Activated naive CD4-positive, alpha-beta T cell treated with anti-CD3 and anti-CD28 coated beads for 36 hours (primary cell): ENCODE measurements around the gene MCAT. TPM values are rescaled to one million over a fixed set of nuclear protein-coding genes. Genes with fewer than 3 reads are reported as not detected.

ENCODE experiments used
- CTCF ChIA-PET: fragments of 350-600 bp; sonication (Branson Sonifier 250); formaldehyde crosslinking; loops from one replicate; lab custom pipeline; 2021; ENCODE audit warnings: antibody characterized with exemption; lab: Charles Lee
- DNase-seq: peaks from one replicate; pipeline ENCODE4 v3.0.0-alpha.2; 2020
- H3K27ac Mint-ChIP-seq: one replicate; pipeline ENCODE4 v1.8.0; 2021; ENCODE audit warnings: mild to moderate bottlenecking, mixed read lengths
- H3K27me3 Mint-ChIP-seq: one replicate; pipeline ENCODE4 v1.8.0; 2021; ENCODE audit warnings: low read depth, mixed read lengths
- H3K36me3 Mint-ChIP-seq: one replicate; pipeline ENCODE4 v1.8.0; 2021; ENCODE audit warnings: low read depth, mixed read lengths
- H3K4me1 Mint-ChIP-seq: one replicate; pipeline ENCODE4 v1.8.0; 2021; ENCODE audit warnings: low read depth, mixed read lengths
- H3K4me3 Mint-ChIP-seq: one replicate; pipeline ENCODE4 v1.8.0; 2021; ENCODE audit warnings: mild to moderate bottlenecking, moderate library complexity, mixed read lengths
- H3K9me3 Mint-ChIP-seq: one replicate; pipeline ENCODE4 v1.8.0; 2021; ENCODE audit warnings: mixed read lengths
- intact Hi-C: fragments of 100-400 bp; cut with micrococcal nuclease; formaldehyde crosslinking; loops from one replicate; pipeline ENCODE4 v1.15.1; 2023
- total RNA-seq, 2 experiments: library from RNA; stranded (reverse); gene quantifications; one replicate each; pipeline ENCODE4 v1.2.3, GENCODE V29; 2021

MCAT gene
- total RNA-seq, 2 experiments from 2014 or later: 10.0 to 10.5 TPM

GRCh38 chr22:43170131-43170480 is 26.9 kb upstream of the MCAT start:
- Mint-ChIP-seq H3K4me1 (no peaks in the 10 kb centered on the region), H3K27ac (no peak overlapping the region), H3K4me3 (no peak overlapping the region), H3K9me3 (no peaks in the 10 kb centered on the region), H3K27me3 (no peaks in the 10 kb centered on the region), H3K36me3 (peaks cover 20% of the 10 kb centered on the region)
- intact Hi-C loops: no loop called here
- DNase-seq: no peak
- CTCF ChIA-PET: no interaction called here

DNA sequence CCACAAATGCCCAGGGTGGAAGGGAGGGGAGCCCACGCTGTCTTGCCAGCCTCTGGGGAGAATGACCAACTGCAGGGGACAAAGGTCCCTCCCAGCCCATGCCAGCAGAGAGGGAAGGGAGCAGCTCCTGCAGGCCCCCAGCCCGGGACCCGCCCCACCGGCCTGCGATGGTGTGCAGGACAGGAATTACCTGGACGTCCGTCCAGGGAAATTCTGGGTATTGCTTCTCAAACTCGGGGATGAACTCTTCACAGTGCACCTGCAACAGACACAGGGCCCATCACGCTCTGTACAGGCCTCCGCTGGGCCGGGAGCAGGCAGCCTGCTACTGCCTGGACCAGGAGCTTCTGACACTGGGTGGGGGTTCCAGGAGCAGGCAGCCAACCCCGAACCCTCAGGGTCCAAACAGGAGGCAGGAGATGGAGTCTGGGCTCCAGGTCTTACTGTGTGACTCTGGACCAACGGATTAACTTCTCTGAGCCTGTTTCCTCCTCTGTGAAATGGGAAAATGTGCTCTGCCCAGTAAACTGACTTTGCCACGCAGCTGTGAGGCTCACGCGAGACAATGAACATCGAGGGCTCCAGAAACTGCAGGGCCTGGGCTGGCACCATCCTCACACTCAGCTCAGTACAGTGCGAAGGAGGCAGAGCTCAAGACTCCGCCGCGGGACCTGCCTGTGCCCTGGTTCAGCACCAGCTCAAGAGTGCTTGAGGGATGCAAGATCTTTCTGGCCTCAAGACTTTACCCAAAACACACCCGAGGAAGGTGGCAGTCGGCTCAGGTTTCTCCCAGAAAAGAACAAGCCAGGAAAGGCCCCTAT is 26.3 kb upstream of the MCAT start:
- no peak for DNase-seq
- Mint-ChIP-seq H3K27ac (no peak overlapping the region), H3K27me3 (no peaks in the 10 kb centered on the region), H3K4me3 (no peak overlapping the region), H3K4me1 (no peaks in the 10 kb centered on the region), H3K36me3 (peaks cover 20% of the 10 kb centered on the region), H3K9me3 (no peaks in the 10 kb centered on the region)
- CTCF ChIA-PET: no interaction called here
- intact Hi-C loops: no loop called here

GRCh38 chr22:43168471-43169309 is 25.5 kb upstream of the MCAT start:
- intact Hi-C loops: no loop called here
- Mint-ChIP-seq H3K9me3 (no peaks in the 10 kb centered on the region), H3K4me3 (no peak overlapping the region), H3K27ac (no peak overlapping the region), H3K36me3 (peaks cover 20% of the 10 kb centered on the region), H3K27me3 (no peaks in the 10 kb centered on the region), H3K4me1 (no peaks in the 10 kb centered on the region)
- CTCF ChIA-PET: no interaction called here
- no peak for DNase-seq

GRCh38 chr22:43167001-43167589 is 23.9 kb upstream of the MCAT start:
- no peaks in the 10 kb centered on the region for H3K27me3 Mint-ChIP-seq
- H3K4me3 Mint-ChIP-seq: no peak overlapping the region
- no peaks in the 10 kb centered on the region for H3K4me1 Mint-ChIP-seq
- peaks cover 13% of the 10 kb centered on the region for H3K36me3 Mint-ChIP-seq
- DNase-seq: no peak
- H3K27ac Mint-ChIP-seq: no peak overlapping the region
- CTCF ChIA-PET: no interaction called here
- intact Hi-C loops: no loop called here
- H3K9me3 Mint-ChIP-seq: no peaks in the 10 kb centered on the region

- intact Hi-C loops: no loop called here
- Mint-ChIP-seq H3K9me3 (no peaks in the 10 kb centered on the region), H3K4me1 (no peaks in the 10 kb centered on the region), H3K27ac (no peak overlapping the region), H3K27me3 (no peaks in the 10 kb centered on the region), H3K4me3 (no peak overlapping the region), H3K36me3 (peaks cover 15% of the 10 kb centered on the region)
- CTCF ChIA-PET: no interaction called here
- no peak for DNase-seq
Observed at GRCh38 chr22:43166132-43166930, 23.1 kb upstream of the MCAT start.

DNA sequence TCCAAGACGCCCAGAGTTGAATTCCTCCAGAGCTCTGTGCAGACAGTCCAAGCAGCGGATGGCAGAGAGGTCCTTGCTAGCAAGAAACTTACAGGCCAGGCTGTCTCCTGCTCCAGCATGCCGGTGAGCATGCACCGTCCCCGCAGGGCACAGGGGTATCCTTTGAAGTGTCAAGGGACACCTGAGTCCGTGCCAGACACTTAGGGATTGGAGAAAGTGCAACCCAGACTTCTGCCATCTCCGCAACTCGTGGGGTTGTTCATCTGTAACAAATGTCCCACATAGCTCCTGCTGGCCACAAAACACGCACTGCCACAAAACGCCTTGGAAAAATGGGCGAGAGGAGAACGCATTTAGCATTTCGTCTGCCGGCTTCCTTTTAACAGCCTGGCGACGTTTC is 21.4 kb upstream of the MCAT start:
- Mint-ChIP-seq H3K9me3 (no peaks in the 10 kb centered on the region), H3K36me3 (peaks cover 8% of the 10 kb centered on the region), H3K27me3 (no peaks in the 10 kb centered on the region), H3K27ac (no peak overlapping the region), H3K4me3 (no peak overlapping the region), H3K4me1 (no peaks in the 10 kb centered on the region)
- DNase-seq: no peak
- intact Hi-C loops: no loop called here
- CTCF ChIA-PET: no interaction called here

DNA sequence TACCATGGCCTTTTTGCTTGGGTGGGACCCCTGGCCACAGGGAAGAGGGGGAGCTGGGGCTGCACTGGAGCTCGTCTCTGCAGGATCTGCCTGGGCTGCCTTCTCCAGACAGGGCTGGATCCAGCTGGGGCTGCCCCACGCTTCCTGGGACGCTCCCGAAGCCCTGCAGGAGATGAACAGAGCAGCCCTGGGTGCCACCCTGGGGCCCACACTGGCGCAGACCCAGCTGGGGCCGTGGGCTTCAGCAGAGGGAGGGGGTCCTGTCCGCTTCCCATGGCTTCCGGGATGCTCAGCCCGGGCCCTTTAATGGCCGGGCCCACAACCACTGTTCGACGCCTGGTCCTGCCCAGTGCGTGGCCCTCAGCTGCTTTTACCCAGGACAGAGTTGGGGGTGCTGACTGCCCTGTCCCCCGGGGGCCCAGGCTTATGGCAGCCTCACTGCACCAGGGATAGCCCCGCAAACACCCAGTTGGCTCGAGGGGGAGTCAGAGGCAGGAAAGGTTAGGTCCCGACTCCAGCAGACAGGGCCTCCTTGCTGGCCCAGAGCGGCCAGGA is 20.1 kb upstream of the MCAT start:
- intact Hi-C loops: no loop called here
- no peaks in the 10 kb centered on the region for H3K9me3 Mint-ChIP-seq
- DNase-seq: no peak
- H3K4me3 Mint-ChIP-seq: no peak overlapping the region
- no peaks in the 10 kb centered on the region for H3K4me1 Mint-ChIP-seq
- CTCF ChIA-PET: no interaction called here
- no peak overlapping the region for H3K27ac Mint-ChIP-seq
- peaks cover 3% of the 10 kb centered on the region for H3K36me3 Mint-ChIP-seq
- no peaks in the 10 kb centered on the region for H3K27me3 Mint-ChIP-seq

- Mint-ChIP-seq H3K27ac (no peak overlapping the region), H3K36me3 (peaks cover 2% of the 10 kb centered on the region), H3K9me3 (no peaks in the 10 kb centered on the region), H3K27me3 (no peaks in the 10 kb centered on the region), H3K4me3 (no peak overlapping the region), H3K4me1 (no peaks in the 10 kb centered on the region)
- DNase-seq: no peak
- CTCF ChIA-PET: no interaction called here
- intact Hi-C loops: no loop called here
Observed at GRCh38 chr22:43162412-43163150, 19.4 kb upstream of the MCAT start.

GRCh38 chr22:43160497-43161126 is 17.4 kb upstream of the MCAT start:
- CTCF ChIA-PET: no interaction called here
- Mint-ChIP-seq H3K36me3 (peaks cover 2% of the 10 kb centered on the region), H3K27me3 (no peaks in the 10 kb centered on the region), H3K4me1 (peaks cover 2% of the 10 kb centered on the region), H3K27ac (no peak overlapping the region), H3K9me3 (no peaks in the 10 kb centered on the region), H3K4me3 (no peak overlapping the region)
- intact Hi-C loops: no loop called here
- DNase-seq: no peak

DNA sequence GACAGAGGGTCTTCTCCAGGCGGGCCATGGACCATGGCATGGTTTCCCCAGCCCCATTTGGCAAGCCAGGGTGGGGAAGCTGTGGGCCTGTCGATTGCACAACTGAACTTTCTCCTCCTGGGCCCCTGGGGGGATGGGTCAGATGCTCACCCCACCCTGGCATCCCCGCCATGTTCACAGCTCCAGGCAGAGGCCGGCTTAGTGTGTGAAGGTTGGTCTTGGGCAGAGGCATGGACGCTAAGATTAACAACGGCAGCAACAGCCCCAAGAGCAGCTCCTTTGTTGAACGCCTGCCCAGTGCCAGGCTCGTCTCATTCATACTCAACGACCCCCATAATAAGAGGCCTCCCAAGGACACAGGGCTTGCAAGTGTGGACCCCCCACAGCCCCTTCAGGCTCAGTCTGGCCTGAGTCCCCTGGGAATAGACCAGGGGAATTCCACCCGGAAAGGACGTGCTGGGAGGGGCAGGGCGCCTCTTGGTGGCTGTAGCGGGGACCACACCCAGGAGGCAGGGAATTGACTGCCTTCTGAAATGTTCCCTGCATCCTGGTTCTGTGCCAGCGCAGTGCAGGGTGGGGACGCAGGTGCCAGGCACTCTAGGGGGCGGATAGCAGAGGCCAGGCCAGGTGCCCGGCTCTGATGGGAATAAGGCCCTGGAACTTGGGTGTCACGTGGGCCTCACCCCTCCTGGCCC is 16.4 kb upstream of the MCAT start:
- H3K9me3 Mint-ChIP-seq: no peaks in the 10 kb centered on the region
- intact Hi-C loops: no loop called here
- no peak for DNase-seq
- no peaks in the 10 kb centered on the region for H3K27me3 Mint-ChIP-seq
- H3K27ac Mint-ChIP-seq: no peak overlapping the region
- CTCF ChIA-PET: interaction anchor here (2.3 kb wide), 1 partner anchor 28 kb away, joined by 5 read pairs; the partner anchor contains the start of gene TTLL12
- H3K4me3 Mint-ChIP-seq: no peak overlapping the region
- peaks cover 2% of the 10 kb centered on the region for H3K36me3 Mint-ChIP-seq
- peaks cover 6% of the 10 kb centered on the region for H3K4me1 Mint-ChIP-seq
